OCI-LY3 (cell line): ENCODE measurements around the gene CWH43.
"Not testable (repeated sequence)": the region's sequence is repeated elsewhere in the genome, so short reads cannot be mapped to it uniquely, and the experiment has no call there.

Experiments used
- H2AFZ ChIP-seq: fragments of 200-600, 300-600 bp; shearing (Covaris generic); 2 replicates; pipeline ENCODE4 v1.6.0; 2014; ENCODE audit warnings: antibody characterized with exemption, low read depth, low read length
- H3K27ac ChIP-seq: fragments of 200-600, 300-600 bp; sonication (generic); 2 replicates; pipeline ENCODE4 v1.5.1; 2014; ENCODE audit warnings: mild to moderate bottlenecking, low read length, moderate library complexity, mixed read lengths
- H3K27me3 ChIP-seq: fragments of 200-600, 300-600 bp; sonication (generic); 2 replicates; pipeline ENCODE4 v1.6.1; 2014; ENCODE audit warnings: low read depth, low read length, mixed read lengths
- H3K36me3 ChIP-seq: fragments of 200-600, 300-600 bp; sonication (generic); replicated peaks from 2 replicates; pipeline ENCODE3; 2014; ENCODE audit warnings: low read depth, low read length, mixed read lengths
- H3K4me1 ChIP-seq: fragments of 300-600, 200-600 bp; sonication (generic); 2 replicates; pipeline ENCODE4 v1.6.1; 2014; ENCODE audit warnings: low read length, mixed read lengths
- H3K4me2 ChIP-seq: fragments of 200-600, 300-600 bp; sonication (generic); 2 replicates; pipeline ENCODE4 v1.6.1; 2014; ENCODE audit warnings: low read length, mixed read lengths
- H3K4me3 ChIP-seq: fragments of 300-600, 200-600 bp; sonication (generic); 2 replicates; pipeline ENCODE4 v1.5.1; 2014; ENCODE audit warnings: antibody characterized with exemption, mild to moderate bottlenecking, low read length, moderate library complexity
- H3K79me2 ChIP-seq: fragments of 300-600, 200-600 bp; shearing (Covaris generic); 2 replicates; pipeline ENCODE4 v1.6.1; 2014; ENCODE audit warnings: mild to moderate bottlenecking, low read length, mixed read lengths
- H3K9ac ChIP-seq: fragments of 300-600, 200-600 bp; shearing (Covaris generic); 2 replicates; pipeline ENCODE4 v1.6.0; 2014; ENCODE audit warnings: mild to moderate bottlenecking, low read length, moderate library complexity
- H3K9me3 ChIP-seq: fragments of 200-600, 300-600 bp; shearing (Covaris generic); 2 replicates; pipeline ENCODE4 v1.6.1; 2014; ENCODE audit warnings: low read length, mixed read lengths; ENCODE audit not compliant: insufficient read depth
- H4K20me1 ChIP-seq: fragments of 200-600, 300-600 bp; sonication (generic); 2 replicates; pipeline ENCODE4 v1.6.1; 2016; ENCODE audit warnings: low read length, mixed read lengths; ENCODE audit not compliant: insufficient read depth

Gene CWH43

GRCh38 chr4:49109567-49110166 lies 123.6 kb downstream of the CWH43 start:
- H3K9ac ChIP-seq, H3K27ac ChIP-seq, H3K27me3 ChIP-seq, H3K4me2 ChIP-seq, H3K79me2 ChIP-seq, H2AFZ ChIP-seq, H3K36me3 ChIP-seq, H3K4me1 ChIP-seq, H4K20me1 ChIP-seq, H3K4me3 ChIP-seq: not testable (repeated sequence)
- H3K9me3 ChIP-seq, result peaks cover 38% of the 10 kb centered on the region

GRCh38 chr4:49110579-49110978 lies 124.5 kb downstream of the CWH43 start:
- H3K4me2 ChIP-seq, H3K27me3 ChIP-seq, H3K4me3 ChIP-seq, H3K36me3 ChIP-seq, H2AFZ ChIP-seq, H3K79me2 ChIP-seq, H3K27ac ChIP-seq, H3K9ac ChIP-seq, H3K4me1 ChIP-seq, H4K20me1 ChIP-seq: not testable (repeated sequence)
- peaks cover 33% of the 10 kb centered on the region for H3K9me3 ChIP-seq
